ENCODE measurements around the gene LANCL2.
"Not testable (repeated sequence)": the region's sequence is repeated elsewhere in the genome, so short reads cannot be mapped to it uniquely, and the experiment has no call there.

LANCL2 gene

DNA sequence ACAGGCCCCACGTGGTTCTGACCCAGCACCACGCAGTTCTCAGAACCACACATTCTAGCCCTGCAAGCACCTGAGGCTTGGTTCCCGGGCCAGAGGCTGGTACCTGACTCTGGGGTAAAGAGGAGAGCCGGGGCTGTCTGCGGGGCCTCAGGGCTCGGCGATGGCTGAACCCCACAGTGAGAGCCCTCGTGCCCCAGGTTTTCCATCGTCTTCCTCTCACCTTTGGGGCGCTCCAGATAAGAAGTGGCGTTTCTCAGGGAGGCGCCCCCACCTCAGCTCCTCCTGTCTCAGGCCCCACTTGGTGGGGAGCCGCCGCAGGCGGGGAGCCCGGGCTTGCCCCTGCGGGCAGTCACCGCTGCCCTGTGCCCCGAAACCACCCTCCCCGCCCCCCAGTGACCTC, 2.2 kb upstream of the LANCL2 start:
- DNase-seq, result no peak

DNA sequence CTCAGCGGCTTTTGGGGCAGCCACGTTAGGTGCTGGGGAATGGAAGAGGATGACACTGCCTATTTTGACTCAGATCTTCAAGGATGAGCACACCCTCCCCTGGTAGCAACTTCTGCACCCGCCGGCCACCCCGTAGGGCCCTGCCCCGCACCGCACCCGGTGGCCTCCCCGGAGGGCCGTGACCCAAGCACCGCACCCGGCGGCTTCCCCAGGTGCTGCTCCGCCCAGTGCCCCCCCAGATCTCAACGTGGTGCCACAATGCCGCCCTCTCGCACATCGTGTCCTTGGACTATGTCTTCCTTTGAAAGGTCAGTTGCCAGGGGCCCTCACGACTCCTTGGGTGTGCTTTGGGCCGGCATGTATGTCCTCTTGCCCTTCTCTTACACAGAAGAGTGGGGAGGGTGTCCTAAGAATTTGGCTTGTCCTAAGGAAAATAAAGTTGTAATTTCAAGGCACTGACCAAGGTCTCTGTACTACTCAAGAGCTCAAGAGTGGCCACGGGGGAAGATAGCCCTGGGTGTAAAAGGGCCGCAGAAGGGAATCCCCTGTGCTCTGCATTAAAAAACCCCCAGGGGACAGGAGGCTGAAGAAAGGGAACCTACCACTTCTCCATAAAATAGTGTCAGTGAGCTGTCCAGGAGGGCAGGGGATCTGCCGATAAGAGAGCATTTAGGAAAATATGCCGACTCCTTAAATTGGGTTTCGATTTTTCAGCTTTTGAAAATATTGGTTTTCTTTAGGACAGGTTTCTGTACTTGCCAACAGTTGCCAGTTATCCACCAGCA, 1.6 kb upstream of the LANCL2 start:
- no peak for DNase-seq

DNA sequence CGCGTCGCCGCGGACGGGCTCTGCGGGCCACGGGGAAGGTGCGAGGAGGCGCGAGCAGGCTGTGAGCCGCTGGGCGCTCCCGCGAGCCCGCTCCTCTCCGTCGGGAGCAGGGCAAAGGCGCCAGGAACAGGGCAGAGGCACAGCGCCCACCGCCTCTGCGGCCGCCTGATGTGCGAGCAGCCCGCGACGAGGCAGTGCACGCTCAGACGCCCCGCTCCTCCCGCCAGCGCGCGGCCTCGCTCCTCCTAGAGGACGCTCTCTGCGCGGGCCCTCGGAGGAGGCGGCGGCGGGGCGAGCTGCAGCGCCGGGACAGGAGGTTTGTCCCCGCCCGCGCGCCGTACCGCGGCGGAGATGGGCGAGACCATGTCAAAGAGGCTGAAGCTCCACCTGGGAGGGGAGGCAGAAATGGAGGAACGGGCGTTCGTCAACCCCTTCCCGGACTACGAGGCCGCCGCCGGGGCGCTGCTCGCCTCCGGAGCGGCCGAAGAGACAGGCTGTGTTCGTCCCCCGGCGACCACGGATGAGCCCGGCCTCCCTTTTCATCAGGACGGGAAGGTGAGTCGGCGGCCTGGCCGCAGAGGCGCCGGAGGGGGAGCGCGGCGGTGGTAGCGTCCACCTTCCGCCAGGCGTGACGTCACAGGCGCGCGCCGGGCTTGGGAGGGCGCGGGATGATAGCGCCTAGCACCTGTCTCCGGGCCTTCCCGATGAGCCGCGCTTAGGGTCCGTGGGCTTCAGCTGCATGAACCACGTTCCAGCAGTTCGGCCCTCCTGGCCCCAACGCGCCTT, 731 bp downstream of the LANCL2 start:
- peak; percentile 84 for DNase-seq

DNA sequence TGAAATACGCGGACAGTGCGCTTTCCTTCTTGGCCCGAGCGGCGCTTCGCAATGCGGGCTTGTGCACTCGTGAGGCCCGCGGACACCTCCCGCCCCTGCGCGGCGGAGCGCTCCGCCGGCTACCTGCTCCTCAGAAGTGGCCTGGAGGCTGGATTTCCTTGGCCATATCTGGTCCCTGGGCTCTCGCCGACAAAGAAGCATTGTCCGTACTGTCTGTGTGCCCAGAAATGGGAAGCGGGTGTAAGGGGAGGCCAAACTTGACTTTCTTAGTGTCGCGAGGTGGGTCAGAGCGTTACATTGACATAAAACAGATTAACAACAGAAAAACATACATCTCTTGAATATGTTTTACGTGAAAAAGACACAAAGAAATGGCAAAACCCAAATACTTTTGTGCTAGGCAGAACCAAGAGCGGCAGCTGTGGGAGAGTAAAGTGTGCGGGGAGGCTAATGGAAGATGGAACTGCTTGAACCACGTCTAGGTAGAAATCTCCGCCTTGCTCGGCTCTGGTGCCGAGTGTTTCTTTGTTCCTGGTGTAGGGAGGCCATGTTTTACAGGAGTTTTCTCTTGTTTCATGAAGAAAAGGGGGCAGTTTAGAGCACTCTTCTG, 1.4 kb downstream of the LANCL2 start:
- DNase-seq, result peak; percentile 41

DNA sequence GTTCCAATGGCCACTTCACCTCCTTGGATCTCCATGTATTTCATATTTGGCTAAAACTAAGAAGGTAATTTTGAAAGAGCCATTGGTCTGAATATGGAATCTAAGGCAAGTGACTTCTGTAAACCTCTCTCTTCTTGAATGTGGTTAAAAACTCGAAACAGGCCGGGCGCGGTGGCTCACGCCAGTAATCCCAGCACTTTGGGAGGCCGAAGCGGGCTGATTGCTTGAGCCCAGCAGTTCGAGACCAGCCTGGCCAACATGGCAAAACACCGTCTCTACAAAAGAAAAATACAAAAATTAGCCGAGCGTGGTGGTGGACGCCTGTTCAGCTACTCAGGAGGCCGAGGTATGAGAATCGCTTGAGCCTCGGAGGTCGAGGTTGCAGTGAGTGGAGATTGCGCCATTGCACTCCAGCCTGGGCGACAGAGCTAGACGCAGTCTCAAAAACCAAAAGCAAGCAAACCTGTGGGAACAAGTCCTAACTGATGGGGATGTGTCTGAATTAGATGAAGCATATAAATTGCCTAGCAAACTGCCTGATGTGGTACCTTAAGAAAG, 2.2 kb downstream of the LANCL2 start:
- no peak for DNase-seq

DNA sequence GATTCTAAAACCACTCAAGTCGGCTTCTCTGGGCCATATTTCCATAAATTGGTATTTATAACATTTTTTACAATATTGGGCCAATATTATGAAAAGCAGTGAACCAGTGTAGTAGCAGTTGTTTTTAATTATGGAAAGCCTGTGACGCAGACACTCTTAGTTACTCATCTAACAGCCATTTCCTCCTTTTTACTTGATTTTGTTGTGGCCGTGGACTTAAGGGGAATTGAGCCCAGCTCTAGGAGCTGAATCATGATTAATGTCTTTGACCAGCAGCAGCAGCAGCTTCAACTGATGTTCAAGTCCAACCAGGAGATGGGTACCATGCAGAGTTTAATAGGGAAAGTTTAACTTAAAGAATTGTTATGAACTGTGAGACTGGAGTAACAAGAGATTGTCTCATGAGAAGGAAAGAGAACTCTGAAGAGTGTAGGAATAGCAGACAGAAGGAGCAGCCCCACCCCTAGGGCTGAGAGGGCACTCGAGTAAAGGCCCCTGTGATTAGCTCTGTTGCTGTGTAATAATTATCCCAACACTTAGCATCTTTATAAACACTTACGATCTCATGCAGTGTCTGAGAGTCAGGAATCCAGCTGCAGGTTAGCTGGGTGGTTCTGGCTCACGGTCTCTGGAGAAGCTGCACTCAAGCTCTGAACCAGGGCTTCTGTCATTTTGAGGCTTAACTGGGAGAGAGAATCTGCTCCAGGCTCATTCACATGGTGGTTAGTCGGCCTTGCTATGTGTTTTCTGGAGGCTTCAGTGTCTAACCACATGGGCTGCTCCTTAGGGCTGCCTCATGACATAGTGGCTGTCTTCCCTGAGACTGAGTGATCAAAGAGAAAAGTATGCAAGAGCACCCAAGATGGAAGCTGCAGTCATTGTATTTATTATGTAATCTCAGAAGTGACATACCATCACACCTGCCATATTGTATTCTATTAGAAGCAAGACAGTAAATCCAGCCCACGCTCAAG, 4.6 kb downstream of the LANCL2 start:
- DNase-seq, result no peak

DNA sequence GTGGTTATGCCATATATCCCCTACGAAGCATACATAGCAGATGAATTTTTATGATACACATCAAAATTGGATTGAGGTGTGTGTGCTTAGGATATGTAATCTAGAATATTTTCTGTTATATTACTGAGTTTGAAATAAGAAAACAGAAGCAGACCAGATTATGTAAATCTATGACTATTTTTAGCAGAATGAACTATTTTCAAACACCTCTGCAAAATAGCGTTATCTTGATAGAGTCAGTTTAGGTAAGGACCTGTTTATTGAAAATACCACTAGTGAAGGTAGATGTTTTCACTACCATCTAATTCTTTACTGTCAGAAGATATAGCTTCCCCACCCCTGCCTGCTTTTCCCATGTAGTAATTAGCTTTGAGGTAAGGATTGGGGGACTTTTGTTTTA, 9.1 kb downstream of the LANCL2 start:
- DNase-seq, result no peak

DNA sequence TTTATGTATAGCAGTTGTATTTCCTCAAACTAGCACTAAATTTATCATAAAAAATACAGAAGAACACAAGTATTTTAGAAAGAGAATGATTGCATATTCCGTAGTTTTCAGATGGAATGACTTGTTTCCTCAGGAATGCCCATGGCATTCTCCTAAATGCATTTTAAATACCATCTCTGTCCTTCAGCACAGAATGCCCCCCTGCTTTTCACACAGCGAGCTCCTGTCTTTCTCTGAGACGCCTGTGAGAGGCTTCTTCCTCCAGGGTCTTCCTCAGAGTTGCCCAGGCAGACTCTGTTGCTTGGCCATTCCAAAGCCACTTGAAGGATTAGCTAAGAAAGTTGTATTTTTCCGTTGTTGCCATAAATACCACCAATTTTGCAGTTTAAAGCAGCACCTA, 10.1 kb downstream of the LANCL2 start:
- DNase-seq, result no peak

DNA sequence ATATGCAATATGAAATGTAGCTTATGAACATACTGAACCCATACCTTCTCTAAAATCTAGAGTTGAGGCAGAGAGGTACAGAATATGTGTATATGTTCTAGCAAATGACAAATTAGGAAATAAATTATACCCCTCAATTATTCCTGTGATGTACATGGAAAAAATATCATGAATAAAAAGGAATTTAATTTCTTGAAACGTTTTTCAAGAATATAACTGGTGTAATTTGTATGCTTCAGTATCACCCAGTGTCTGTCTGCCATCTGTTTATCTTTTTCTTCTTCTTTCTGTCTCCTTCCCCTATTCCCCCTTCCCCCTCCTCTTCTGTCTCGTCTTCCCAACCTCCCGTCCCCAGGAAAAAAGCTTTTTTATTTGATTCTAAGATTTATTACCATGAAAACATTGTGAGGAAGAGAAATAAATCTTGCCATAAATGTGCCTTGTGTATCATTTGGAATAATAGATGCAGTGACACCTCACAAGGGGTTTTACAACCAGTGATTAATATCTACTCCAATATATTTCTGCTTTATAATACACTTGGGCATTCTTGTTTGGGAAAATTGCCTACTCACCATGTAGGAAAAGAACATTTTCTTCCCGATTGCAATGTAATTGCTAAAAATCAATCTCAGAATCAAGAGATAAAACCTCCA, 12.2 kb downstream of the LANCL2 start:
- no peak for DNase-seq

DNA sequence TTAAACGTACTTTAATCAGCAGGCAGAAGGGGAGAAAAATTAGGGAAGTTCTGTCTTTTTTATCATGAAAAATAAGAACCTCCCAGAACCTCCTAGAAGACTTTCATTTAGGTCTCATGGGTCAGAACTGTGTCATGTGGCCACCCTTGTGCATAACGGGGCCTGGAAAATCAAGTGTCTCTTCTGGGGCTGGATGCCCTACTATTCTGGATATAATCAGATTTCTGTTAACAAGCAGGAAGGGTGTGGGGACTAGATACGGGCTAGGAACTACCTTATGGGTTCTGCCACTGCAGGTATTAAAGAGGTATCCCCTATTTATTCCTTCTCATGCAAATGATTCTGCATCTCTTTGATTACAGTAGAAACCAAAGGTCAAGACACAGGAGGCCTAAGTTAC, 14.1 kb downstream of the LANCL2 start:
- no peak for DNase-seq

DNA sequence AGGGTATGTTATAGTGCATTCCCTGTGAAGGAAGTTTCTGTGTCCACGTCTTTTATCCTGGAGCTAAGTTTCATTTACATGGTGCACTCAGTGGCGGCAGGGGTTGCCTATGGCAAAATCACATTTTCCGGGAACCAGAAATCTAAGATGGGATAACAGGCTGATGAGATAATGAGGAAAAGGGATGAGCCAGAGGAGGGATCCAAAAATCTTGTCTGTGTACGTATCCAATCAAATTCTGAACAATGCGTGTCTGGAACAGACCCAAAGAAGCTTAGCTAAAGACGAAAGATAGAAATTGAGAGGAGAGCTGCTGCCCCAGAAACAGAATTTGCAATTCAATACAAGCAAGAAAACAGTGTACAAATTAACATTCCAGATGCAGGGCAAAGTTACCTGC, 16.1 kb downstream of the LANCL2 start:
- no peak for DNase-seq

DNA sequence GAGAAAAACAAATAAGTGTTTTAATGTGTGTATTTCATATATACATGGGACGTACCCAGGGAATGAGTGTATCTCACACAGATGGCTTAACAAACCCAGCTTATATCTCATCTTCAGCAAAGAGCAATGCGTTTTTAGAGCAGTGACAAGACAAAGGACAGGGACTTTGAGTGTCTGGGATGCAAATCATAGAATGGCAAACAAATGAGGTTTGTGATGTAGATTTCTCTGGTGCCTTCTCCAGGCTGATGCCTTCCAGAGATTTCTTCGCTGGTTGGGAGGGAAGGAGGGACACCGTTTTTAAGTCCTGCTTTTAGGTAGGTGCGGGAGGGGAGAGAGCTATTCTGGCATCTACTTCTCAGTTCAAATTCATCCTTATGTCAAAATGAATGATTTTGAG, 16.6 kb downstream of the LANCL2 start:
- no peak for DNase-seq

DNA sequence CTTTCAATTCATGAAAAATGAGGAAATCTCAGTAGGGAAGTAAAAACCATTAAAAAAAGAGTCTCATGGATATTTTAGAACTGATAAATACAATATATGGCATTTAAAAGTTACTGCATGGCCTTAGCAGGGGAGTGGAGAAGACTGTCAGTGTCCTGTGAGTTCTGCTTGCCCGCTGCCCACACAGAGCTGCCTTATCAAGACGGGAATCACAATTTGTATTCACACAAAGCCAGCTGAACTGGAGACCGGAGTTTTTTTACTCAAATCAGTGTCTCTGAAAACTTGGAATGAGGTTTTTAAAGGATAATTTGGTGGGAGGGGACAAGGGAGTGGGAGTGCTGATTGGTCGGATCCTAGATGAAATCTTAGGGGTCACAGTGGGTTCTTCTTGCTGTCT, 17.1 kb downstream of the LANCL2 start:
- no peak for DNase-seq

DNA sequence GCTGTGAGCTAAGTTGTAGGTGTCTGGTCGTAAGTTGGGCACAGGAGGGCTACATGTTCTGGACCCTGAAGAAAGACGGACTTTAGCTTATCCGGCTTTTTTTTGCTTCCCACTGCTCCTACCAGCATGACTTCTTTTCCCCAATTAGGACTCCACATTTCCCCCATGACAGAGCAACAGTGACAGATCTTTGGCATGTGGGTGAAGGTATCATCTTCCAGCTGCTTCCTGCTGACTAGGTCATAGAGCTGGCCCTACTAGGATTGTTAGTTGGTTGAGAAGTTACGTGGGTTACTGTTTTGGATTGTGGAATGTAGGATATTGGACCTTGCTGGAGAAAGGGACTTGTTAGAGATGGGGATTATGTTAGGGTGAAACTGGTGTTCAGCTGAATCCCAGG, 21.4 kb downstream of the LANCL2 start:
- DNase-seq, result no peak

DNA sequence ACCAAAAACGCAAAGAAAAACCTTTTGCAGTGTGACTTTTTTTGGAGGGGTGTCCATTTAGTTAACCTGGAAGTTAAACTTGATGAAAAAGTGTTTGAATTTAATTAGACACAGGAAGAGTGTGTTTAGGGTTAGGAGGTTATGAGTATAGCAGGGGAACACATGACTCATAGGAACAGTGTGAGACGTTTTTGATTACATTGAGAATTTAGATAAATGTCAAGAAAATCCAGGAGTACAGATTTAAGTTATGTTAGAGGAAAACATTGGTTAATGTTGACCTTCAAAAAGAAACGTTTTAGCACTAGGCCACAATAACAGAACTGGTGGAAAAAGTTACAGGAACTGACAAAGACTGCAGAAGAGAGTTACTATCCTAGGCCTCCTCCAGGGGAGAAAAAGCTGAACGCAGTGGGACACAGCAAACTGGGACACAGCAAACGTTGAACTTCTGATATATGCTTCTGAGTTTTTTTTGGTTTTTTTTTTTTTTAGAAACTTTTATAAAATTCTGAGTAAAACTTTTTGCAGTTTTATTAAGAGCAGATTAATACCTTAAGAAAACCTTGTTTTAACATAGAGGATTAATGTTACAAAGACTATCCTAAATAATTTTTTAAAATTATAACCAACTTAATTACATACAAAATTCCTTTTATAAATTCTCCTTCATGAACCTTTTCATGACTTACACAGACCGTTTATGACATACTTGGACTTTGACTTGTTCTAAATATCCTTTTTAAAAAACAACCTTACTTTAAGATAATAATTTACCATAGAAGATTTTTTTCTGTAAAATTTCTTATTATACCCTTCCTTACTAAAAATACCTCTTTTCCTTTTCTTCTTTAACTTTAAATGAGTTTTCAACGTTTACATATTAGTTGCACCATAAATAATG, 22.2 kb downstream of the LANCL2 start:
- DNase-seq, result no peak

DNA sequence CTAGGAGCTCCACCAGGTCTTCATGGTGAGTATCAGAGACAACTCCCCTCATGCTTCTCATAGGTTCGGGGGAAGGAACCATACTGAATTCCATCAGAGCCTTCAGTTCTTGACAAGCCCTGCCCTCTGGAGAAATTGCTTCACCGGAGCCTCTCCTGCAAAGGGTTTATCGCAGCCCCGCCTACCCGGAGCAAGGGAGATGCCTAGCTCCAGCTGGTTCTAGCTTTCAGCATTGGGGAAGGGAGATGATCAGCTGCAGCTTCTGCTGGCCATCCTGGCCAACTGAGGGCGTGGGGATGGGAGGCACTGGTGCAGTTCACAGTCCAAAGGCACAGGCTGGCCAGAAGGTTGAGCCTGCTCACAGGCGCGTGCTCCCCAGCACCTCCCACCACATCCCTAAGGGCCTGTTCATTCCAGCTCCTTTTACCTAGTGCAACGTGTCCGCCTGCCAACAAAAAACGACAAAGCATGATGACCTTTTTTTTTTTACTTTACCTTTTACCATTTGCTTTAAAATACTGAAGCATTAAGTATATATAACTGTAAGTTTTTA, 31.2 kb downstream of the LANCL2 start:
- no peak for DNase-seq

DNA sequence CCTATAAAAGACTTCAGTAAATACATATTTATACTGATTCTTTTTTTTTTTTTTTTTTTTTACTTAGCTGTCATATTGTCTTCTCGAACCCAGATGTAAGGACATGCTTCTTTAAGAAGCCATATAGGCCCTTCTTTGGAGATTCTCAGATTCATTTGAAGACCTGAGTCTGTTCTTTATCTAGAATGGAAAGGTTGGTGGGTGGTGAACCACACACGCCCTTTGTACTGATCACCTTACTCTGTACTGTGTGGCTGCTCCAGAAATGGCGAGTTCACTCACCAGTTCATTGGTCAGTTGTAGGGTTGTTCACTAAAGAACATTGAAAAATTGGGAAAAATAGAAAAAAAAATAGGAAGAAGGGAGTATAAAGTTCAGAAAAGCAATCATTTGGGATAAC, 32.5 kb downstream of the LANCL2 start:
- DNase-seq, result no peak

DNA sequence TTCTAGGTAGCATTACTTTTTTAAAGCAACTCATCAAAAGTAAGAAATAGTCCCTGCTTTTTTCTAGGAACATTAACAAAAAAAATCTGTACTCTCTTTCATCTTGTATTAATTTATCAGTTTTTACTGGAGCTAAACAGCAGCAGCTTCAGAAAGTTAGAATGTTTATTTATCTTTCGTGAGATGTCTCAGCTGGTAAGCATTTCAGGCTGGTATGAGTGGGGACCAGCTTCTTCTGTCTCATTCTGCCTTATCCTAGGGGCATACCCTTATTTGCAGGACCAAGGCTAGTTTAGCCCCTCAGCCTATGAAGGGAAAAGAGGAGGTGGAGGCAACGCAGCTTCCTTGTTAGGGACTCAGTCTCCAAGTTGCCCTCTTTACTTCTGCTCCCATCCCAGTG, 35.1 kb downstream of the LANCL2 start:
- DNase-seq, result no peak

DNA sequence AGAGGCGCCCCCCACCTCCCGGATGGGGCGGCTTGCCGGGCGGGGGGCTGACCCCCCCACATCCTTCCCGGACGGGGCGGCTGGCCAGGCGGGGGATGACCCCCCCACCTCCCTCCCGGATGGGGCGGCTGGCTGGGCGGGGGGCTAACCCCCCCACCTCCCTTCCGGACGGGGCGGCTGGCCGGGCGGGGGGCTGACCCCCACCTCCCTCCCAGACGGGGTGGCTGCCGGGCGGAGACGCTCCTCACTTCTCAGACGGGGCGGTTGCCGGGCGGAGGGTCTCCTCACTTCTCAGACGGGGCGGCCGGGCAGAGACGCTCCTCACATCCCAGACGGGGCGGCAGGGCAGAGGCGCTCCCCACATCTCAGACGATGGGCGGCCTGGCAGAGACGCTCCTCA, 37.4 kb downstream of the LANCL2 start:
- not testable (repeated sequence) for DNase-seq

DNA sequence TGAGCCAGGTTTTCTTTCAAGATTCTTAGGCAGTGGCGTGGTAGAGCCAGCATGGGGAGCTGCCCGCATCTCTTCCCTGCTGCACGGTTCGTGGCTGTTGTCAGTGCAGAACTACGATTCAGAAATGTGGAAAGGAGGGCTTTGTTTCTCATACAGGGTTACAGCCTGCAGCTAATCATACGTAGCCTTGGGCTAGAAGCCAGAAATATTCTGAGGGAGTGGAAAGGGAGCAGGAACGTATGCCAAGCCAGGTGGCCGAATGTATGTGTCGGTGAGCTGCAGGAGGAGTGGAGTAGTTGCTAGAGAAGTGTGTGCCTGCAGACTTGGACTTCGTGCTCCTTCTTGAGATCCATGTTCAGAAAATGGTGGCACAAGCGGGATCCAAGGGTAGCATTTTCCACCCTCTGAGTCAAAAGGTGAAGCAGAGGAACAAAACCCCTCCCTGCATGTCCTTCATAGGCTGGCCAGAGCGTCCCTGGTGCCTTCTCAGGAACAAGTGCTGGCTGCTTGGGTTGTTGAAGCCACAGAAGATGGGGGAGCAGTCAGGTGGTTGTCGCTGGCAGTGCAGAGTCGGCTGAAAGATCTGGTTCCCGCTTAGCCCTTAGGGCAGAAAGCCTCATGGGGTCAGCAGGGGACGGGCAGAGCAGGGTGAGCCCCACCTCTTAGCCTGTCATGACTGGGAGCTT, 40.9 kb downstream of the LANCL2 start:
- DNase-seq, result no peak
